A204.1 (cell line): ENCODE results near the gene CDX1.

Source experiments
- FAIRE-seq: peaks from 2 replicates; lab custom pipeline; 2012; peaks lifted over from hg19 to GRCh38; lab: Jason Lieb, UNC

Gene CDX1

GRCh38 chr5:150166650-150167511 is at the start of gene CDX1:
CDX1 (plus strand) TSS chr5:150166778; CDS start chr5:150166877, 99 bp downstream.
- no peak for FAIRE-seq

- no peak for FAIRE-seq
Measured at GRCh38 chr5:150117945-150118560, 48.5 kb upstream of the CDX1 start.

- no peak for FAIRE-seq
Measured at GRCh38 chr5:150118561-150119229, 47.9 kb upstream of the CDX1 start.

DNA sequence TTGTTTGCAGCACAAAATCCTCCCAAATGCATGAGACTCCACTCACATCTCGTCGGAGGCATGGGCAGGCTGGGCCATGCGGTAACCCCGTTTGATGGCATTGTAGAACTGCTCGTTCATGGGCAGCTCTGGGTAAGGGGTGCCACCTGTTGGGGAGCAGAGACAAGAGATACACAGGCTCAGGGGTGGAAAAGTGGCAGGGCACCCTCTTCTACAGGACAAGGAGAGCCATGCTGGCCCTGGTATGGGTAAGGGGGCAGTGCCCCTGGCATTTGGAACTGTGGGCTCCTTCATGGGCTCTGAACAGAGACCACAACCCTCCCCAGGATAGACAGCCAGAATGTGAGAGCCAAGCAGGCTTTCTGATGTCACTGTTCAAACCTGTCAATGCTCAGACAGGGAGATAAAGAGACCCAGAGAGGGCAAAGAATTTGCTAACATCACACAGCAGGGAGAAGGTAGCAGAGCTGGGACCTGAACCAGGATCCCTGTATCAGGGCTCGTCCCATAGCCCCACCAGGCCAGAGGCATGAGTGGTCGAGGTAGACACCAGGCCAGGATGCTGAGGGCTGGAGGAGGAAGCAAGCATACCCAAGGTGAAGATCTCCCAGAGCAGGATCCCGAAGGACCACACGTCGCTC is 47.0 kb upstream of the CDX1 start:
- FAIRE-seq: no peak

GRCh38 chr5:150120062-150120441 is 46.5 kb upstream of the CDX1 start:
- no peak for FAIRE-seq

DNA sequence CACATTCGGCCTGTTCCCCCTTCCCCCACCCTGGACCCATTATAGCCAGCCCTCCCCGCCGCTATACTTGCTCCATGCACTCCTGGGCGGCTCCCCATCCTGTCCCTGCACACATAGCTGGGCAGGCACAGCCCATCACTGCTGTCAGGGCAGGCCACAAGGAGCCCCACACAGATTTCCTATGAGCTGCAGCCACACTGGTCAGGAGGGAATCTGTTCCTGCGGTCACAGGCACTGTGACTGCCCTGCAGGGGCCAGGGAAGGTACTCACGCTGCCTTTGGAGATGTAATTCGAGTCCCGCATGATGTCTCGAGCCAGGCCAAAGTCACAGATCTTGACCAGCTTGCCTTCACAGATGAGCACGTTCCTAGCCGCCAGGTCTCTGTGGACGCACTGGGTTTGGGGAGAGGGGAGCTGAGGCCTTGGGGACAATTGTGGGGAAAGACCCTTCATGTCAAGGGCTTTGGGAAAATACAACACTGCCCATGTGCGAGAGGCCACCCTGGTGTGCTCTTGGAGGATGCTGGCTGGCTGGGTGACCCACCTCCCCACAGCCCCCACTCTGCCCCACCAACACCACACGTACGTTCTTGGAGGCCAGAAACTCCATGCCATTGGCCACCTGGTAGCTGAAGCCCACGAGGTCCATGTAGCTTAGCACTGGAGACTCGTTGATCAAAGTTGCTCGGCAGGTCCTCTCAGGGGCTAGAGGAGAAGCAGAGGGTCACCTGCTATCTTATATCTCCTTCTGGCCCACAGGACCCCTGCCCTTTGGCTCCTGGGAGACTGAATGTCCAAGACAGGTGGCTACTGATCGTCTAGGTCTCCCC is 45.7 kb upstream of the CDX1 start:
- no peak for FAIRE-seq

DNA sequence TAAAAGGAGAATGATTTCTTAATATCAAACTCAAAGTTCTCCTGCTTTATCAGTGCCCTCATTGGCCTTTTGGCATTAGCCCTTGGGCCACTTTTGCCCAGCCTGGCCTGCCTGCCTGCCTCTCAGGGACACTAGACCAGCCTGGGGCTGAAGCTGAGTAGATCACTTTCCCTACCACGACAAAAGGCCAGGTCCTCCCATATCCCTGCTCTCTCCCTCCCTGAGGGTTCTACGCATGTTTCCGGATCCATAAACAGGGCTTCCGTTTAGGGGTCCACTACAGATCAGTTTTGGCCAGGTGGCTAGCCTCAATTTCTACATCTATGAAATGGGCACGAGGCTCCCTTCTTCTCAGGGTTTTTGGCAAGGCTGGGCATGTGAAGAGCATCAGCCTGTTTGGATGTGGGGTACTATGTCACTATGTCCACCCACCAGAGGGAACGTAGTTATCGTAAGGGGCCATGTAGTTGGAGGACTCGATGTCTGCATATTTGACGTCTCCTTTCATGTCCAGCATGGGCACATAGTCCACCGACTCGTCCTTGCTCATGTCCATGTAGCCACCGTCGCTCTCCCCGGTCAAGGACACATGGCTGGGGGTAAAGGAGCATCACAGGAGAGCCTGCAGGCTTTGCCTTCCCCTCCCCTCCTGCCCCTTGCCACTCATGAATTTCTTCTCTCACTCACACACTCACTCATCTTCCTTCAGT is 45.0 kb upstream of the CDX1 start:
- no peak for FAIRE-seq

DNA sequence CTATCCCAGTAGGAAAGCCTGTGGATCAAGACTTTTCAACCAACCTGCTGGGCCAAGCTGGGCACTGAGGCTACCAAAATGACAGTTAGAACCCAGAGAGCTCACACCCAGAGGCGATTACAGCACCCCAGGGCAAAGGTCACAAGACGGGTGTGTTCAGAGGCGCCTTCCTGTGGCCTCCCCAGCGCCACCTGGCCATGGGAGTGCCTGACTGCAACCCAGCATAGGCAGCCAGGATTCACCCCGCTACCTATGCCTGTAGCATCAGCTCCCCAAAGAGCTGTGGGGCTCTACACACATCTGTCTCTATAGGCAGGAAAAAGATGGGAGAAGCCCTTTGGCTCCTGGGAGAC is 44.4 kb upstream of the CDX1 start:
- FAIRE-seq: no peak

GRCh38 chr5:150122536-150123481 is 43.8 kb upstream of the CDX1 start:
- FAIRE-seq: no peak

DNA sequence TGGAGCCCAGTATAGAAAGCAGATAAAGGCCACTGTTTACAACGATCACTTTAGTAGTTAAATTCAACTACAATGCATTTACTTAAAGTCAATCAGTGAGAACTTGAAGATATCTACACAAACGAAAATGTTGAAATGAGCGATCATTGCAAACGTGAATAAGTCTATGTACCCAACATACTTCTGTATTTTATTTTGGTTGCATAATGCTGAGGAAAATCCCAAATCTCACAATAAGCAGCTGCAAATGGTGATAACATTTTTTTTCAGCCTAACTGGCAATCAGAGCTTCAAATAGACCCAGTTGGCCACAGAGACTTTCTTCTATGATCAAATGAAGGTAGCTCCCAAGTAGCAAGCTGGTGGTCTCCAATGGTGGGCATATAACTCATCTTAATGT is 43.0 kb upstream of the CDX1 start:
- FAIRE-seq: no peak

GRCh38 chr5:150124111-150124557 is 42.4 kb upstream of the CDX1 start:
- FAIRE-seq: no peak

DNA sequence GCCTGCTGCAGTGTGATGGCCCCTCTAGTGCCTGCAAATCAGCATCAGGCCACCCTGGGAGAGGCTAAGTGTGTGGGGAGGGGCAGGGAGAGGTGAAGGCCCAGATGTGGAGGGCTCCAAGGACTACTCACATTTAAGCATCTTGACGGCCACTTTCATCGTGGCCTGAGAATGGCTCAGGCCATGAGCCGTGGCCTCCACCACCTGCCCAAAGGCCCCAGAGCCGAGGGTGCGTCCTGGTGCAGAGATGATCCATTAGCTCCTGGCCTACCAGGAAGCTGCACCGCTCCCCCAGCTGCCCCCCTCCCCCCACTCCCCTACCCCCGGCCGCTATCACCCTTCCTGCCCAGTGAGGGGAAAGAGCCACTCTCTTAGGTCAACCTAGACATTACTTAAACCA is 42.0 kb upstream of the CDX1 start:
- no peak for FAIRE-seq

- FAIRE-seq: no peak
Measured at GRCh38 chr5:150125334-150125733, 41.2 kb upstream of the CDX1 start.

DNA sequence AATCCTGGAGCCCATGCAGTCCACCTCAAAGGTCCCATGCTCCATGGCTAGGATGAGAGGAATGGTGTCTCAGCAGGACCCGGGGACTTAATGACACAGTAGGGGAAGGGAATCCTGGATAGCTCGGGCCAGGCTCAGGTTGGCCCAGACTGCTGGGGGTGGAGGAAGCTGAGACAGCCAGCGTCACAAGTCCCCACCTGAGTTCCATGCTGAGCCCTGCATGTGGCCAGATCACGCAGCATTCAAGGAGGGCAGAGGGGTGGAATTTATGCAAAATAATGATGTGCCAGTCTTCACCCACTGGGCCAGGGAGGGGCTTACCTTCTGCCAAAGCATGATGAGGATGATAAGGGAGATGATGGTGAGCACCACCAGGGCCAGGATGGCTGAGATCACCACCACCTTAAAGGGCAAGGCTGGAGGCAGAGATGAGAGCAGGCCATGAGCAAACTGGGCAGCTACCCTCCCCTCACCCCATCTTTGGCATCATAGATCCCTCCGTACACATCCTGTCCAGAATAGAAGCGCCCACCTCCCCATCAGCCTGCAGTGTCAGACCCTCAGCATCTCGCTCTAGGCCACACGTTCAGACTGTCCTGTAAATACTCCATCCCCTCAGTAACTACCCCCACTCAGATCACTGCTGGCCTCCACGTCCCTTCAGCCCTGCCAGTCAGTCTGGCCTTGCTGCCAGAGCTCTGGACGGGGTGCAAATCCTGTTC is 40.2 kb upstream of the CDX1 start:
- no peak for FAIRE-seq

DNA sequence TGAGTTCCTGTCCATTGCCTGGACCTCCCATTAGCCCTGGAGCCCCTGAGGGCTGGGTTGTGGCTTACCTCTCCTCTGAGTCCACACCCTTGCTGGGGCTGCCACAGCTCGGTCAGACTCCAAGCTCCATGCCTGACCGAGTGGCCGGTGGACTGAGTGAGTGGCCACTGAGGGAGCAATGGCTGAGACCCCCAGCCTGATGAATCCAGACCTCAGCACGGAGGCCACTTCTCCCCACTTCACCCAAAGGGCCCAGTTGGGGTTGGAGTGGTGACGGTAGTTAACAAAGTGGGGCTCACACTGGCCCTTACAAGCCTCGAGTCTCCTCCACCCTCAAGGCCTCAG is 39.7 kb upstream of the CDX1 start:
- FAIRE-seq: no peak

GRCh38 chr5:150129454-150129812 is 37.1 kb upstream of the CDX1 start:
- FAIRE-seq: no peak

GRCh38 chr5:150129813-150130492 is 36.6 kb upstream of the CDX1 start:
- FAIRE-seq: no peak

DNA sequence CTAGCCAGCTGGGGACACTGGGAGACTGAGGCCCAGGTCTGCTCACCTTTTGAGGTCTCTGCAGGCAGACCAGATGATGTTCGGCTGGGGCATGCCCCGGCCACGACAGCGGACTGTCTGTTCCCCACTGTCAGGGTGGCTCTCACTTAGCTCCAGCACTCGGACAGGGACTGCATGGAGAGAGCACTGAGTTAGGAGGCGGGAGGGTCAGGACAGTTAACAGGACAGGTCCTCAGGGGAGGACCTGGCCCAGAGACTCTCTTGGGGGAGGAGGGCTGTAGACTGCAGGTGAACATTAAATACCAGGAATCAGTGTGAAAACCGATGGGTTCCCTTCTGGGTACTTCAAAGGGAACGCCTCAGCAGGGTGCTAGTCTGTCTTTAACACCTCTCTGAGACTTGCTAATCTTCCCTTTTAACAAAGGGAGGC is 36.1 kb upstream of the CDX1 start:
- FAIRE-seq: no peak

GRCh38 chr5:150131461-150131860 is 35.1 kb upstream of the CDX1 start:
- no peak for FAIRE-seq
